Activated effector memory CD4-positive, alpha-beta T cell treated with anti-CD3 and anti-CD28 coated beads, Interleukin-2, amount 50 U/mL, for 16 hours (primary cell): Measurements from ENCODE around the gene KMT2C.

Source experiments
- DNase-seq: peaks from one replicate; pipeline ENCODE4 v3.0.0-alpha.2; 2020

The KMT2C gene

GRCh38 chr7:152090747-152091146, 345.1 kb downstream of the KMT2C start:
- DNase-seq, result no peak

GRCh38 chr7:152089183-152089582, 346.6 kb downstream of the KMT2C start:
- no peak for DNase-seq

- no peak for DNase-seq
Measured at GRCh38 chr7:152086513-152086912, 349.3 kb downstream of the KMT2C start.

- no peak for DNase-seq
Measured at GRCh38 chr7:152085131-152085530, 350.7 kb downstream of the KMT2C start.
